CD4-positive, alpha-beta T cell treated with Interleukin-17A for 4 hours (primary cell): ENCODE data around the gene B3GAT3.
A peak's percentile ranks its signal among the peaks of the same experiment; 100 is the strongest.
"Not testable (repeated sequence)": the region's sequence is repeated elsewhere in the genome, so short reads cannot be mapped to it uniquely, and the experiment has no call there.

Source experiments
- DNase-seq: peaks from one replicate; pipeline ENCODE4 v3.0.0-alpha.2; 2020; ENCODE audit warnings: mixed read lengths

The B3GAT3 gene

GRCh38 chr11:62602141-62603071 is 19.4 kb downstream of the B3GAT3 start:
- peak; percentile 66 for DNase-seq

DNA sequence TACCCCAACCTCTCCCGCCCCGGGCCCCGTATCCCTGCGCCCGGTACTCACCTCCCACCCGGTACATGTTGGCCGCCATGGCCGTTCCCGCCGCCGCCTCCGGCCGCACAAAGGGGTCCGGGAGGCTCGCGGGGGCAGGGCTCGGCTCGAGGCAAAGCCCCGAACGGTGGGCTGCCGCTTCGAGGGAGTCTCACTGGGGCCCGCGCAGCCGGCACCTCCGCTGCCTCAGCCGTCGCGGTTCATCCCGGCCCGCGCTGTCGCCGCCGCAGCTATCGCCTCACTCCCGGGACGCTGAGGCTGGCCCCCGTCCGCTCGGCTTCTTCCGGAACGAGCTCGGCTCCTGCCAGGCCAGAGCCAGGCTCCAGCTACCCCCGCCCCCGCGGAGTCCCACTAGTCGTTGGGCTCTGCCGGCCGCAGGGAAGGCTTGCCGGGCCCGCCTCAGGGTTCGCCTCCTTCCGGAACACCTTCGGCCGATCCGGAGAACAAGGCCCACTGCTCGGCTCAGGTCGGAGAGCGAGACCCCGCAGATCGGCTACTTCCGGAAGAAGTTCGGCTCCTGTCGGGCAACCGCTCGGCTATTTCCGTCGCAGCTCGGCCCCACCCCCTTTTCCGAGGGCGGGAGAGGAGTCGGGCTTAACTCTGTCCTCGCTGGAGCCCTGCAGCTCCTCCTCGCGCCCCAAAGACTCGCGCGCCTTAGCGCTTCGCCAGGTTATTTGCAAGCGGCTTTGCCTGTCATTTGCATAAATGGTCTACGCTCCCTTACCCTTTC is 20.2 kb downstream of the B3GAT3 start, which contains the start of gene MTA2:
Gene MTA2 (minus strand): TSS at position 494 of the 769 bp plus-strand sequence. CDS start 415 bp downstream, at position 79.
- DNase-seq = peak; percentile 99

- peak; percentile 61 for DNase-seq
These were observed 20.7 kb downstream of the B3GAT3 start for GRCh38 chr11:62601122-62601371.

- DNase-seq = no peak
These were observed 21.2 kb downstream of the B3GAT3 start for GRCh38 chr11:62600367-62601121.

DNA sequence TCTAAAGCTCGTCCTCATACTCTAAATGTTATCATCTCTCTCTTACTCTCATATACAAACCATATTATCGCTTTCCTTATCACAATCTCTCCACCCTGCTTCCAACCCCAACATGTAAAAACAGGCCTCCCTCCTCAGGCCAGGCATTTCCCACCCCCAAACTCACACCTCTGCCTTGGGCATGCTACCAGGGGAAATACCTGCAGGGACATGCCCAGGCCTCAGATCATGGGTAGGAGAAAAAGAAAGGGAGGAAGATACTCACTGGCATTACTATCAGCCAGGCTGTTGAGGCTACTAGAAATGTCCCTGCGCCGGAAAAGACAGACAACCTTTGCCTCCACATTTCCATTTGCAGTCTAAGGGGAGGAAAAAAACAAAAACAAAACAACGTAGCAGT is 21.9 kb downstream of the B3GAT3 start:
- DNase-seq = no peak

- peak; percentile 97 for DNase-seq
These were observed 22.6 kb downstream of the B3GAT3 start for GRCh38 chr11:62599069-62599696.

DNA sequence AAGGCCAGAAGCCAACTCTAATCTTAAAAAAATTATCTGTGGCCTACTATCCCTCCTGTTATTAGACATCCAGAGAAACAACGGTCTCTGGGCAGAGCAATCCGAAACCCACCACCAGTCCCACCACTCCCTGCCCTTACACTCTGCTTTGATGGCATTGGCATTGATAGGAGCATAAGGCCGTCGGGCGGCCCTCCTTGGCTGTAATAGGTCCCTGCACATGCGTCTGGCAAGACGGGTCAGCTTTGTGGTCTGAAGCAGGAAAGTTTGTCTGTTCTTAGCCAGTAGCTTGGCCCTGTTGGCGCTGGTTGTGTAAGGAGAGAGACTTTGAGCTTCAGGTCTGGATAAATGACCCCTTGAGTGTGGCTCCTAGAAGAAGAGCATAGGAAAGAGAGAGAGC is 26.7 kb downstream of the B3GAT3 start:
- no peak for DNase-seq

- DNase-seq = peak; percentile 87
These were observed 28.2 kb downstream of the B3GAT3 start for GRCh38 chr11:62593434-62594044.

GRCh38 chr11:62592989-62593421 is 28.8 kb downstream of the B3GAT3 start:
- no peak for DNase-seq

DNA sequence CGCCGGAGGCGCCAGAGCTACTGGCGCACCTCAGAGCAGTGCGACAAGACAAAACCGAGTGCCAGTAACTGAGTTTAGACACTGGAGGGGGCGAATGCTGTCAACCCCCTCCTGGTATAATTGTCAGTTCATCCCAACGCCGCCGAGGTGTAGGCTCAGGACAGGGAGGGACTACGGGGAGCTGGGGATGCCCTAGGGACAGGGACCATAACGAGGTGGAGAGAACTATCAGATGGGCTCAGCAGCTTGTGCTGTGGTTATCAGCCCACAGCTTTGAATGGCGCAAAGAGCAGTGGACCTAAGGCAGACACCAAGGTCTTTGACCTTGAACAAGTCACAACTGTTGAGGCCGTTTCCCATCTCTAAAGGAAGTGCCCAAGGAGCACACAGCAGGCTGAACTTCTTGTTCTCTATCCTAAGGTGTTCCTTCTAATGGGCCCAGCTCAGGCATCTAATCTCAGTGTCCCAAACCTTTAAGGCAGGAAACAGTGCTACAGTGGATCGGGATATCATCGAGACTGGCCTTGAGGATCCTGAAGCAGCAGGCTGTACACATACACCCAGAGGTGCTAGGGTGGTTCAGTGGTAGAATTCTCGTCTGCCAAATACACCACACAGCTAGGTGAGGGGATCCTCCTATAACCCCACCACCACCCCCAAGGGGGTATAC is 29.5 kb downstream of the B3GAT3 start:
- no peak for DNase-seq

GRCh38 chr11:62591448-62592145 is 30.2 kb downstream of the B3GAT3 start, which contains the start of gene TUT1:
Gene TUT1 (minus strand): TSS chr11:62591523. CDS start chr11:62591485, 38 bp downstream.
- peak; percentile 95 for DNase-seq

DNA sequence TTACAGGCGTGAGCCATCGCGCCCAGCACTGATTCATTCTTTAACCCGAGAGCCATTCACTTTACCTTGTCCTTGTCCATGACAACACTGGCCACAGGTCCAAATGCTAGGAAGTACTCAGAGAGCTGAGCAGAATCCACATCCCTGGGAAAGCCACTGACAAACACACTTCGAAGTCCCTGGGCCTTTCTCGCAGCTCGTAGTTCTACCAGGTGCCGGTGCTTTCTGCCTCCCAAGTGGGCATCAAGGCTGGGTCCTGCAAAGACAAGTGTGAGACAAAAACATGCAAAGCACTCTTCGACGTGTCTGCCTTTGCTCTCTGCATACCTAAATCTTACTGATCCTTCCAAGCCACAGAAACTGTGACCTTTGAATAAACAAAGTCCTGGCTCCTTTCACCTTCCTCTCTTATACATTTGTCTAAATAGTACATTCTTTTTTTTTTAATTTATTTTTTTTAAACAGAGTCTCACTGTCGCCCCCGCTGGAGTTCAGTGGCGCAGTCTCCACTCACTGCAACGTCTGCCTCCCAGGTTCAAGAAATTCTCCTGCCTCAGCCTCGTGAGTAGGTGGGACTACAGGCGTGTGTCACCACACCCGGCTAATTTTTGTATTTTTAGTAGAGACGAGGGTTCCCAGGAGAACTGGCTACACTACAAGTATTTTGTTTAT is 32.7 kb downstream of the B3GAT3 start:
- DNase-seq = no peak

DNA sequence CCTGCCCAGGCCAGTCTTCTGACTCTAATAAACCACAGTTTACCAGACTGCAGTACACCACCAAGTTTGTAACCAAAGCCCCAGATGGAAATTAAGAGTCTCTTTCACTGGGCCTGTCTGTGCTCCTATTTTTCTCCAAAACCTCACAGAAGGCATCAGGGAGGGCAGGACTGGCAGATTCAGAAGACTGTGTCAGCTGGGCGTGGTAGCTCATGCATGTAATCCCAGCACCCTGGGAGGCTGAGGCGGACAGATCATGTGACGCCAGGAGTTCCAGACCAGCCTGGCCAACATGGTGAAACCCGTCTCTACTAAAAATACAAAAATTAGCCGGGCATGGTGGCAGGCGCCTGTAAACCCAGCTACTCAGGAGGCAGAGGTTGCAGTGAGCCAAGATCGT is 36.4 kb downstream of the B3GAT3 start:
- not testable (repeated sequence) for DNase-seq

DNA sequence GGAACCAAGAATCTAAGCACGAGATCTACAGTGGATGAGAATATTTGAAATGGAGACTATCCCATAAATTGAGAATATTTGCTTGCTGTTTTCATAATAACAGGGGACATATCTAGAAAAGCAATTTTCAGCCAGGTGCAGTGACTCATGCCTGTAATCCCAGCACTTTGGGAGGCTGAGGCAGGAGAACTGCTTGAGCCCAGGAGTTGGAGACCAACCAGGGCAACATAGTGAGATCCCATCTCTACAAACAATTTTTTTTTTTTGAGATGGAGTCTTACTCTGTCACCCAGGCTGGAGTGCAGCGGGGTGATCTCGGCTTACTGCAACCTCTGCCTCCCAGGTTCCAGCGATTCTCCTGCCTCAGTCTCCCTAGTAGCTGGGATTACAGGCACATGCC is 40.1 kb downstream of the B3GAT3 start:
- DNase-seq = not testable (repeated sequence)

DNA sequence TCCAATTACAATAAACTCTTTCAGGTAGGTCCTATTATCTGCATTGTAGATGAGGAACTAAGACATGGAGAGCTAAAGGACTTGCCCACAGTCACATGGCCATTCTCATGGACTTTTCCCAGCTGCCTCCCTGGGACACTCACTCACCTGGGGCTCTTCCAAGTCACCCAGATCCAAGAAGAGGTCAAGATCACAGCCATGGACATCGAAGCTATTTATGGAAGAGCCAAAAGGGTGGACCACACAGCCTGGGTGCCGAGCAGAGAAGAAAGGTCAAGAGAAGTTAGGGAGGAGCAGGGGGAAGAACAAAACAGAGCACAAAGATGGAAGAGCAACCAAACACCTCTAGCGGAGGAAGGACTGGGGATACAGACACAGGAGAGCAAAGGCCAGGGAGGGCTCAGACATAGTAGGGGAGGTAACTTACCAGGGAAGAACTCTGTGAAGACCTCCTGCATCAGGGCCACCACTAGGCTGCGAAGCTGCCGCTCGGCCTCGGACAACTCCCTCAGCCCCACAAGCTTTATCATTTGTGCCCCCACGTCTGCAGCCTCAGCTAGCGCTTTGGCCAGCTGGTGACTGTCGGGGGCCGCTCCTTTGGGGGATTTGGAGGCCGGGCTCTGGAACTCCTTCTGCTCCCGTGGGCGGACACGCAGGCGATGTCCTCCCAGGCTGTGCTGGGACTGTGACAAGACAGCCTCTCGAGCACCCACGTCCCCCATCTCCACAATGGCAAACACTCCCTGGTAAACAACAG is 40.6 kb downstream of the B3GAT3 start:
- no peak for DNase-seq

DNA sequence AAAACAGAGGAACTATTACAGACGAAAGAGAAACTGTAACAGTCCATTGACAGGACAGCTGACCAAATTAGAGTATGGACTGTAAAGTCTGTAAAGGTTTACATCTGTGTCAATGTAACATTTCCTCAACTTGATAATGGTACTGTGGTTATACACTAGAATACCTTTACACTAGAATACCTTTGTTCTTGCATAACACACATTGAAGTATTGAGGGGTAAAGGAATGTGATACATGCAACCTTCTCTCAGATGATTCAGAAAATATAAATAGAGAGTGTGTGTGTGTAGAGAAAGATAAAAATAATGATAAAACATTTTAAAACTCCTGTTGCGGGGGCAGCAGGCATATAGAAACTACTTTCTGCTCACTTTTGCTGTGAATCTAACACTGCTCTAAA is 42.5 kb downstream of the B3GAT3 start:
- DNase-seq = no peak

DNA sequence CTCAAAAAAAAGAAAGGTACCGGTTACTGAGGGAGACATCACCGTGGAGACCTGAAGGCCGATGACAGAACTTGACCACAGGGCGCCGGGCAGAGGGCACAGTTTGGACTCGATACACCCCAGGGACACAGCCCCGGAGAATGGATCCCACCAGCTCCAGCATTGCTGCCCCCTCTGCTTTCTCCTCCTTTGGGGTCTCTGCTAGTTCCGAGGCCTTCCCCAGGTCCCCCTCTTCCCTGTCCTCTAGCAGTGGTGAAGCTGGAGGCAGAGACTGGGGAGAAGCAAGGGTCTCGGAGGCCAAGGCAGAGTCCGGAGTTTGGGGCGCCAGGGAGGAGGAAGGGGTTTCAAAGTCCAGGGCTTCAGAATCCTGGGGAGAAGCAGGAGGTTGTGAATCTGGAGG is 43.2 kb downstream of the B3GAT3 start:
- no peak for DNase-seq

- DNase-seq = no peak
These were observed 44.6 kb downstream of the B3GAT3 start for GRCh38 chr11:62577046-62577714.

DNA sequence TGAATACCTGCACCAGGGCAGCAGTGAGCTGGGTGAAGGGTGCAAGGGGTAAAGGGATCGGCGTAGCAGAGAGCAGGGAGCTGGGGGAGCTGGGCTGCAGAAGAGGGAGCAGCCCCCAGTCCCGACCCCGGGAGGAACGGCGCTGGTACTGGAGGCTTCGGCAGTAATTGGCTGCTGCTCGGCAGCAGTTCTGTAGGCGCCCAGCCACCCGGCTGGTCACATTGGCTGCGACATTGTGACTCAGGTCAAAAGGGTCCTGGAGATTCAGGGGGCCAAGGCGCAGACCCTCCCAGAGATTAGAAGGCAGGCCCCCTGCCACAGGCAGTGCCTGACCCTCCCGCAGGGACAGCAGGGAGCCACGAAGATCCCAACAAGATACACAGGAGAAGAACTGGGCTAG is 45.9 kb downstream of the B3GAT3 start:
- no peak for DNase-seq
